Measurements from ENCODE around the gene SLK.

Gene SLK

DNA sequence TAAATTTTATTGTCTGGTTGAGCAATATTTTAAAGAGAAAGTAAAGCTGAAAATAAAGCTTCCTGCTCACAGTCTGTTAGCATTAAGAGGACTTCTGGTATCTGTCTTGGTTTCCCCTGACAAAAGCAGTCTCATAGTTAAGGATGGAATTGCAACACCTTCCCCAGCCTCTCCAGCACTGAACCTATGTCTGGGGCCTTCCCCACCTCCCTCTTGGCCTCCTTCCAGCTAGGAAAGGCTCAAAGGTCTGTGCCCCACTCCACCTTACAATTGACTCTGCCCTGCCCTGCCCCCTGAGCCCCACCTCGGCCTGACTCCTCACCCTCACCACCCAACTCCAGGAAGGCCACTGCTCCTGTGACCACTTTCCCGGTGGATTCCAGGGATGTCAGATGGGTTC, 85.5 kb downstream of the SLK start:
- DNase-seq (ENCODE audit: low spot score): no peak

DNA sequence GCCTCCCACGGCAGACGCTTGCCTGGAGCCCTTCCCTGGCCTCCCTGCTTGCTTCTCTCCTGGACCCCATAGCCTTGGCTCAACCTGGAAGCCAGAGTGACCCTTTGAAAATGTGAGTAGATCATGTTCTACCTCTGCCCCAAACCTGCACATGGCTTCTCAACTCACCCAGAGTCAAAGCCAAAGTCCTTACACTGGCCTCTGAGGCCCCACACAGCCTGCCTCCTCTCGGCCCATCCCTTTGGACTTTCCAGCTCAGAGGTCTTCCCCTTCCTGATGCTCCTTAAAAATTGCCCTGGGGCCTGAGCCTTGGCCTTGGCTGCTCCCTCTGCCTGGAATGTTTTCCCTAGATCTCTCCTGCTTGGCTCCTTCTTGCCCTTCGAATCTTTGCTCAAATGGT, 86.3 kb downstream of the SLK start:
- DNase-seq (ENCODE audit: low spot score): no peak

DNA sequence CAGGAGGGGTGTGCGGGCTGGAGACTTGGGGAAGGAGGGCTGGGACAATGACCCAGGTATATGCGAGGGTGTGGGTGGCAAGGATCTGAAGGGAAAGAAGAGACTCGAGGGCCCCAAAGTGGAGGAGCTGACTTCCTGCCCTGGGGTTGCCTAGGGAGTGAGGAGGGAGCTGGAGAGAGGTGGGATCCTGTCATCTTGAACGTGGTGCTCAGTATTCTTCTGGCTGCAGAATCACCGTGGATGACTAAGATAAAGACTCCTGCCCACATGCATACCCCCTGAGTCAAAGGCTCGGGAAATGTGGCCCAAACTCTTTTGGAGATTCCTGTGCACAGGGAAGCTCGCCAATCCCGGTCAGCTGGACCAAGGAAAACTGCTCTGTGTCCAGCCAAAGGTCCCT, 87.5 kb downstream of the SLK start:
- no peak for DNase-seq (ENCODE audit: low spot score)

DNA sequence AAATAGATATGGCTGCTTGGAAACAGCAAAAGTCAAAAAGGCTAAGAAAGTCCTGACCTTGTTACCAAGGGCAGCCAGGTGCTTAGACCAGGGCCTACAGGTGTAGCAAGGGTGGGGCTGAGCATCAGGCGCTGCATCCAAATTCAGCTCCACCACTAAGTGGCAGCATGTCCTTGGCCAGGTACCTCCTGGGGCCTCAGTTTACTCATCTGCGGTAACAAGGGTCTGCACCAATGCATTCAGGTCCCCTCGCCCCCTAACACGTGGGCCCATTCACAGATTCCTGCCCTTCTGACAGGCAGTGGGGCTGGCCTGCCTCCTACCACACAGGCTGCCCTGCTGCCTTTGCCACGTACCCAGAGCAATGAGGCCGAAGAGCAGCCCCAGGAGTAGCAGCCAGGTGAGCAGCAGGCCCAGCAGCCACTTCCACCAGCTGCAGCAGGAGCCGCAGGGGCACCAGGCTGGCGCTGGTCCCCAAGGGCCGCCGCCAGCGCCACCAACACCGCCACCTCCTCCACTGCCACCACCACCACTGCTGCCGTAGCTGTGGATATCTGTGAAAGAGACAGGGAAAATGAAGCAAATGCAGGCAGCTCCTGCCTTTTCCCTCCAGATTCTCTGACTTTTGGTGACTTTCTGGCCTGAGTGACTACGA, 89.8 kb downstream of the SLK start:
- no peak for DNase-seq (ENCODE audit: low spot score)

DNA sequence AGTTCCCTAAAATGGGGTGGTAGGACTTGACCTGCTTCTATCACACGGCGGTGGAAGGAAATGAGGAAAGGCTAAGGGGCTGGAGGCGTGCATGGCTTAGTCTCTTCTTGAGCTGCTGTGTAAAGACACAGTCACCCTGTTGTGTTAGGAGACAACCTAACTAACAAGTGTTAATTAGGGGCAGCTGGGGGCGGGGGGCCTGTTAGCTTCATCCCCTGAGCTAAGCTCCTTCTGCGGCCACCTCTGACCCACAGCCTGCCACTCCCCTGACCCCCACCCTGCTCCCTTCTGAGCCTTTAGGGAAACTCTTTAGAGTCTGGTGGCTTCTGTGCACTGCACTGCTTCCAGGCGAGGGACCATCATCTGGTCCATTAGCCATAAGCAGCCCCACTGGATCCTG, 90.8 kb downstream of the SLK start:
- DNase-seq (ENCODE audit: low spot score): no peak

DNA sequence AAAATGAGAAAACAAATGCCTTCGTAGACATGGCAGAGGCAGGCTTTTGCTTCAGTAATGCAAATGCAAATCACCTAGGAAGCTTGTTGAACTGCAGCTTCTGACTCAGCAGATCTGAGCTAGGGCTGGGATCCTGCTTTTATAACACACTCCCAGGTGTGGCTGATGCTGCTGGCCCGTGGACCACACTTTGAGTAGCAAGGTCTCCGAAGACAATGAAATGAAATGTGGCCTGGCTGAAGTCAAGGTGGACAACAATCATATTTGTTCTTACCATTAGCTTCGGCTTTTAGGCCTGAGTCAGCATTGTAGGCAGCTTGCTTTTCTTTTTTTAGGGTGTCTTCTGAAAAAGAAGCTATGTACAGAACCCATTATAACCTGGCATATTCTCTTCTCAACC, 92.4 kb downstream of the SLK start:
- no peak for DNase-seq (ENCODE audit: low spot score)

DNA sequence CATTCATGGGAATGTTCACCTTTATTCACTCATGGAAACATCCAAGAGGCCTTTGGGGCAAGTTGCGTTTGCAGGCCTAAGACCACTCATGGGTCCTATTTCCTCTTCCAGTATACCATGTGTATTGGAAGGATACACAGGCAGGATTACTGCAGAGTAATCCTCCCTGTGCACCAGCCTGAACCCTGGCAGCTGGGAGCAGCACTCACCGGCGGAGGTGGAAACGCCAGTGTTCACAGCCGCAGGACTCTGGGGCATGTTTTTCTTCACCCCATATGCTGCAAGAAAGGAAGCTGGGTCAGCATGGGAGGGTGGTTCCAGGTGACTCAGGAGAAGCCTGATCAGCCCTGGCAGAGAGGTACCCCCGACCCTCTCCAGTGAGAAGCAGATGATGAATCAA, 94.3 kb downstream of the SLK start:
- no peak for DNase-seq (ENCODE audit: low spot score)

DNA sequence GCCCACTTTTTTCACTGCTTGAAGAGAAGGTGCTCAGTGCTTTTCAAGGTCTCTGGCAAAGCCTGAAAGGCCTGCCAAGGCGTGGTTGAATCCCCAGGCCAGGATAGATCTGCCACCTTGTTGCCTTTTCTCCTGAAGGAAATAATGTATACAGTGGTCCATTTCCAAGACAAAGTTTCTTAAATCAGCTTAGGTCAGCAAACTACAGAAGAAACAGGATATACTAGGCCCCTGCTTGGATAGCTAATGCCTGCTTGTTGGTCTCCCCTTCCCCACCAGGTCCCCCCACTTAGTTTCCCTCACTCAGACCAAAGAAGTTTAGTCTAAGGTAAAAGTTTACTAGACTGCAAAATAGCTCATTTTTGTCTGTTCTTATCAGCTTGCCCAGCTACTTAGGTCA, 98.8 kb downstream of the SLK start:
- DNase-seq (ENCODE audit: low spot score): no peak

DNA sequence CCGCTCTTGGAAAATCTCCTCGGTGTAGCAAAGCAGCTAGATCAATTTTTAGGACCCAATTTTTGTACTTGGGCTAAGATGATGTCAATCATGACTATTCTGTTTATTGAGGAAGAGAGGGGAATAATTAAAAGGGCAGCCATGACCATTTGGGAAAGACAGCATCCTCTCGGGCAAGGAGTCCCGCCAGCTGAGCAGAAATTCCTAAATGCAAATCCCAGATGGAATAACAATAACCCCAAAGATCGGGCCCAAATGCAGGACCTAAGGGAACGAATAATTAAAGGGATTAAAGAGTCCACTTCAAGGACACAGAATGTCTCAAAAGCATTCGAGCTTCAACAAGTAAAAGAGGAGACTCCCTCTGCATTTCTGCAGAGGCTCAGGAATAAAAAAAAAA, 100.0 kb downstream of the SLK start:
- no peak for DNase-seq (ENCODE audit: low spot score)

DNA sequence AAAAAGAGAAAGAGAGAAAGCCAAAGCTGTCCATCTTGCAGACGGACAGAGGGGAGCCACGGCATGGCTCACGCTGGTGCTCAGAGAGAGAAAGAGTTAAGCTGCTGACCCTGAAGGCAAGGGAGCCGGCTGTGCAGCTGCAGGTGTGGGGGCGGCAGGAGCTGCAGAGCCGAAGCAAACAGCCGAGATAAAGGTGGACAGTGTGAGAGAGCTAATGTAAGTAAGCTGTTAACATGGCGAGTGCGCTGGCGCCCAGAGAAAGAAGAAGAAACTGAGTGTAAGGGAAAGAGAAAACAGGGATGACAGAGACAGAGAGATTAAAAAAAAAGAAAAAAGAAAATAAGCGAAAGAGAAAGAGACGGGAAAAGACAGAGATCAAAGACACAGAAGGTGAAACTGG, 100.6 kb downstream of the SLK start:
- peak; percentile 24 for DNase-seq (ENCODE audit: low spot score)

DNA sequence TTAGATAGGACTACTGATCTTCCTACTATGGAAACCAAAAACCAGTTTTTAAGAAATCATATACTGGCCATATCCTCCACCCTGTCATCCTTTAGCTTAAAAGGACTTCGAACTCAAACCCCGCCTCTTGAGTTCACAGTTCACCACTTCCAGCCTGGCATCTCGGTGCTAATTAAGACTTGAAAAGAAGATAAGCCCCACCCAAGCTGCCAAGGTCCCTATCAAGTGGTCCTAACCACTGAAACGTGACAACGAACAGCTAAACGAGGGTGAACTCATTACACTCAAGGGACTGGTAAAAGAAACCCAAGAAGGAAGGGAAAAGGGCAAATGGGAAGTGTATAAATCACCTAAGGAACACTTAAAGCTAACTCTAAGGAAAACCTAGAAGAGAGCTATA, 102.7 kb downstream of the SLK start:
- DNase-seq (ENCODE audit: low spot score): no peak

DNA sequence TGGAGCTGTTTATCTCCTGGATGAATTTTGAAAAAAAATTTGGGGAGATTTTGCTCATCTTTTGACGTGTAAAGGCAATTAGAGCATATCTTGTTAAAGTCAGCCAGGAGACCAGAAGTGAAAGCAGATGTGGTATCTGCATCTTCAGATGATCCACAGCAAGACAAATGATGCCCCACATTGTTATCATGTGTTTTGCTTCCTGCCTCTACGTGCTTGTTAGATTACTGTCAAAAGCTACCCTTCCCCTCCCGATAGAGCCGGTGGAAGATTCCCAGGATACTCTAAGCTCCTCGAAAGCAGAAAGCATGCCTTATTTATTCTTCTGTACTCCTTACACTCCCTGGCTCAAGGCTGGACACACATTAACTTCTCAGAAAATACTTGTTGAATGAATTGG, 105.8 kb downstream of the SLK start:
- DNase-seq (ENCODE audit: low spot score): no peak

DNA sequence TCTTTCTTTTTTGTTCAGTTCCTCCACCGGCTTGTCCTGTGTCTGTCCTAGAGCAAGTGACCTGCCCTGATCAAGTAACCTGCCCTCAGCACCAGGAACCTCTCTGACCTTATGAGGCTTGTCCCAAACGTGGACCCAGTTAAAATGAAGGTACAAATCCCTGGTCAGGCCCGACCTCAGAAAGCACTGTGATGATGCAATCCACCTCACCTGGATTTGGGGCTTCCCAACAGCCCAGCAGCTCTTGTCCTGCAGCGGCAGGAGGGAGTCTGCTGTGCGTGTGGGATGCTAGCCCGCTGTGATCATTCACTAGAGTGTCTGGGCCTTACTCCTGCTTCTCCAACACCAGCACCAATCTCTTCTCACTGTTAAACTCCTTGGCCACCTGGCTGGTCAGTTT, 107.6 kb downstream of the SLK start:
- no peak for DNase-seq (ENCODE audit: low spot score)

DNA sequence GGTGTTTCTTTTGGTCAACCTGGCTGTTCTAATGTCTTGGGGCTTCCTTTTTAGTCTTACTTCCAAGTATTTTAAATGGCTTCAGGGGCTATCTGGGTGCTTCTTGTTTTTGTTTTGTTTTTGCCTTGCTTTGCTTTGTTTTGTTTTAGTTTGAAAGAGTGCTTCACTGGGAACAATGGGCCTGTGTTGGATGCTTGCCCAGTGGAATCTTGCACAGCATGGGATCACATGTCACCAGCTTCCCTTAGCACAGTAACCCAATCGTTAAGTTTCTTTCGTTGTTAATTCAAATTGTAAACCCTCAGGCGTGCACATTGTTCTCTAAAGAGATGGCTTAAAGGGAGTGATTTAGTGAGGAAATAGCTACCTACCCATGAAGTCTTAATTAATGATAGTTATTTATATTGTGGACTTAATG, 109.8 kb downstream of the SLK start:
- no peak for DNase-seq (ENCODE audit: low spot score)

DNA sequence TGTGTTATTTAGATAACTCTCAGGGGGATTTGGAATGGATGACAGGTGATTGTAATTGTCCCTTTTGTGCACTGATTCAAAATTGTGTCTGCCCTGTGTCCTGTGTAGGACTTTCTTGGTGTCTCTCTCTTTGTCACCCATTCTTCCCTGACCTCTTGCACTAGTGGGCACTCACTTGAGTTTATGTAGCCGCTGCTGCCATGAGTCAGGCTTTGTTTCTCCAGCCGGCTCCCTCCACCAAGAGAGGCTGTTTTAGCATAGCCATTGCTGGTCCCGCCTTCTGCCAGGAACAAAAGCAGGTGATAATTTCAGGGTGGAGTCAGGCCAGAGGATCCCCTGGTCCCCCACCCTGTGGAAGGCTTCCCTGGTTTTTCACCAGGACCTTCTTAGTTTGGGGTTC, 110.3 kb downstream of the SLK start:
- DNase-seq (ENCODE audit: low spot score): no peak

DNA sequence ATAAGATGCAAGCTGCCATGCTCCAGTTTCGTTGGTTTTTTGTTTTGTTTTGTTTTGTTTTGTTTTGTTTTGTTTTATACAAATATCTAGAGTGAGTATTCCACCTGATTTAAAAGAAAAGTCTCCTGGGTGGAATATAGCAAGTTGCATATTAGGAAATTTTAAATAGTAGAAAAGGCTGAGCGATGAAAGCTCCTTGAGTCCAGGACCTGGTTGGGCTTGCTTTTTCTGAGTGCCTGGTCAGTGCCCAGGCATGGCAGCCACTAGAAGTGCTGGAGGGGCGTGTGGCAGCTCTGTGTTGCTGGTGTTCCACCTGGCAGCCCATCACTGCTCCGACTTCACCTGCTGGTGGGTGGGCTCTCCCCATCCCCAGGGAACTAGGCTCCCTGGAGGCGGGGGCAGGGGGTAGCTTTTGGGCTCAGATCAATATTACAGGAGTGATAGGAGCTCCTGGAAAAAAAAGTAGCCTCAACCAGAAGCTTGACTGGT, 110.8 kb downstream of the SLK start:
- DNase-seq (ENCODE audit: low spot score): no peak

Small RNA genes within 50 kb of the gene (small RNA-seq; reads per million reads assigned to genes)
- 0 reads per million in 2 experiments for gene RN7SL524P

Measured in SK-N-DZ (cell line).